ENCODE measurements around the gene MYBPH. TPM values are rescaled to one million over a fixed set of nuclear protein-coding genes. Genes with fewer than 3 reads are reported as not detected.

The MYBPH gene
- total and polyA plus RNA-seq, 2 donors (not counting 1 experiment from before 2014, with no cell fraction given): not detected

DNA sequence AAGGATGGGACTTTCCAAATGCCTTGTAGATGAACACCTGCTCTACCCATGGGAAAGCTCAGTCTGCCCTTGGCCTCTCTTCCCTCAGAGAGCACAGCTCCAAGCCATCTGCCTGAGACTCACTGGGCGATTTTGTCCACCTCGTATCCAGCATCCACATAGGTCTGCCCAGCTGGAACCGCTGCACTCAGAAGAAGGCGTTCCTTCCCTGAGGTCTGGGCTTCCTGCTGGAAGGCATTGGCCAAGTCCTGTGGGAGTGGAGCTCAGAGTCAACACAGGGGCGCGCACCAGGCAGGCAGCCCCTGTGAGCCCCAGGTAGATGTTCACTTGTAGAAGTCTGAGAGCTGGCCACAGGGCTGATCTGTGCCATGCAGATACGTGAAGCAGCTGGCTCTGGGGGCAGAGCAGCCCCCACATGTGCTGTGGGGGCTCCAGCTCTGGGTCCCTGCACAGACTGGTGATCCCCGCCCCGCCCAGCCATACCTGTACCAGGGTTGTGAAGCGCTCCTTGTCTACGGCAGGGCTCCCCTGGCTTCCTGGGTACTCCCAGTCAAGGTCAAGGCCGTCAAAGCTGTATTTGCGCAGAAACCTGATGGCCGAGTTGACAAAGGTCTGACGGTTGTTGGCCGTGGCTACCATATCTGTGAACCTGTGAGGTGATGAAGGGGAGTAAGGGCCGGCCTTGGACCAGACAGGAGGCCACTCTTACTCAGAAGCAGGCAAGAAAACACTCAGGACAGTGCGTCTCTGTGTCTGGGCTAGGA is 47.6 kb upstream of the MYBPH start:
- Mint-ChIP-seq H3K27ac (no peak overlapping the region), H3K27me3 (peaks cover 11% of the 10 kb centered on the region), H3K4me3 (no peak overlapping the region), H3K4me1 (no peaks in the 10 kb centered on the region), H3K9me3 (ENCODE audit: insufficient read depth) (no peaks in the 10 kb centered on the region)
- H3K79me2 ChIP-seq (ENCODE audit: control insufficient read depth, insufficient read depth, low read length): no peaks in the 10 kb centered on the region
- no peaks in the 10 kb centered on the region for H3K9me3 ChIP-seq (ENCODE audit: control extremely low read depth in 1 of 3, control insufficient read depth in 2 of 3, insufficient read depth in 1 of 3, low read length in 2 of 3)
- H3K4me3 ChIP-seq (ENCODE audit: control extremely low read depth in 1 of 5, extremely low read depth in 1 of 5, insufficient read depth in 1 of 5, low read depth in 2 of 5, low read length in 4 of 5): no peak overlapping the region
- H2AFZ ChIP-seq (ENCODE audit: insufficient read depth, low read depth, low read length, poor library complexity, severe bottlenecking): no peak overlapping the region
- WGBS (ENCODE audit: insufficient coverage): 89% methylated on average over 18 of the region's 18 CpGs
- TF ChIP-seq EZH2 (IDR thresholded peaks at IDR 0.05; ENCODE audit: borderline replicate concordance, insufficient read depth, low read depth, low read length, poor library complexity, severe bottlenecking): no peak
- TF ChIP-seq, protein P1, sequence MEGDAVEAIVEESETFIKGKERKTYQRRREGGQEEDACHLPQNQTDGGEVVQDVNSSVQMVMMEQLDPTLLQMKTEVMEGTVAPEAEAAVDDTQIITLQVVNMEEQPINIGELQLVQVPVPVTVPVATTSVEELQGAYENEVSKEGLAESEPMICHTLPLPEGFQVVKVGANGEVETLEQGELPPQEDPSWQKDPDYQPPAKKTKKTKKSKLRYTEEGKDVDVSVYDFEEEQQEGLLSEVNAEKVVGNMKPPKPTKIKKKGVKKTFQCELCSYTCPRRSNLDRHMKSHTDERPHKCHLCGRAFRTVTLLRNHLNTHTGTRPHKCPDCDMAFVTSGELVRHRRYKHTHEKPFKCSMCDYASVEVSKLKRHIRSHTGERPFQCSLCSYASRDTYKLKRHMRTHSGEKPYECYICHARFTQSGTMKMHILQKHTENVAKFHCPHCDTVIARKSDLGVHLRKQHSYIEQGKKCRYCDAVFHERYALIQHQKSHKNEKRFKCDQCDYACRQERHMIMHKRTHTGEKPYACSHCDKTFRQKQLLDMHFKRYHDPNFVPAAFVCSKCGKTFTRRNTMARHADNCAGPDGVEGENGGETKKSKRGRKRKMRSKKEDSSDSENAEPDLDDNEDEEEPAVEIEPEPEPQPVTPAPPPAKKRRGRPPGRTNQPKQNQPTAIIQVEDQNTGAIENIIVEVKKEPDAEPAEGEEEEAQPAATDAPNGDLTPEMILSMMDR (IDR thresholded peaks at IDR 0.05): no peak
- DNase-seq (no peak), ATAC-seq (ENCODE audit: low read depth) (no peak)
- ChIA-PET POLR2A (no interaction called here), CTCF (interaction anchor here (1.2 kb wide), 1 partner anchor 9 kb away, joined by 3 read pairs; no protein-coding TSS in a partner anchor)
- no peaks in the 10 kb centered on the region for H3K4me1 ChIP-seq (ENCODE audit: control insufficient read depth in 2 of 2, insufficient read depth in 2 of 2, low read length in 2 of 2)
- H3K27ac ChIP-seq (ENCODE audit: low read length in 2 of 2): no peak overlapping the region
- H3K27me3 ChIP-seq (replicated peaks in 1 of 4; ENCODE audit: control extremely low read depth in 1 of 4, control insufficient read depth in 3 of 4, insufficient read depth in 4 of 4, low read length in 3 of 4): peaks cover 0 to 4% (median 0%) of the 10 kb centered on the region in 4 experiments
- no peaks in the 10 kb centered on the region for H4K20me1 ChIP-seq (ENCODE audit: control insufficient read depth, insufficient read depth, low read length, poor library complexity, severe bottlenecking)
- intact Hi-C loops (cut with micrococcal nuclease): no loop called here
- no peaks in the 10 kb centered on the region for H3K36me3 ChIP-seq (replicated peaks in 1 of 2; ENCODE audit: control extremely low read depth in 1 of 2, control insufficient read depth in 1 of 2, extremely low read depth in 1 of 2, insufficient read depth in 2 of 2, low read length in 1 of 2)
- H3K9ac ChIP-seq (ENCODE audit: low read length): no peak overlapping the region
- no peak overlapping the region for H3K4me2 ChIP-seq (replicated peaks; ENCODE audit: low read depth, low read length, poor library complexity, severe bottlenecking)

DNA sequence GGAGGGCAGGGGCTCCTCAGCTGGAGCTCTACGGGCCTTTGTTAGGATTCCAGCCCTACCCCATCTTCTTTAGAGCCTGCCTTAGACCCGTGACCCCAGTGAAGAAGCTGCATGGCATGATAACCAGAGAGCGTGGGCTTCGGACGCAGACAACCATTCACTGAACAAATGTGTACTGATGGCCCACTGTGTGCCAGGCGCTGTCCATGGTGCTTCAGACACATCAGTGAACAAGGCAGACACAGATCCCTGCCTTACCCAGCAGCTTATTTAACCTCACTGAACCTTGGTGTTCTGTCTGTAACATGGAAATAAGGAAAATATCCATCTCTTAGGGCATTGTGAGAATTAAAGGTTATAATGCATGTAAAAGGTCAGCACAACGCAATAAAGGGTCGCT is 44.3 kb upstream of the MYBPH start:
- H3K4me2 ChIP-seq (replicated peaks; ENCODE audit: low read depth, low read length, poor library complexity, severe bottlenecking): no peak overlapping the region
- no peak overlapping the region for H3K27ac ChIP-seq (ENCODE audit: low read length in 2 of 2)
- Mint-ChIP-seq H3K27ac (no peak overlapping the region), H3K4me3 (no peak overlapping the region), H3K27me3 (peaks cover 9% of the 10 kb centered on the region), H3K4me1 (no peaks in the 10 kb centered on the region), H3K9me3 (ENCODE audit: insufficient read depth) (no peaks in the 10 kb centered on the region)
- H2AFZ ChIP-seq (ENCODE audit: insufficient read depth, low read depth, low read length, poor library complexity, severe bottlenecking): no peak overlapping the region
- WGBS (ENCODE audit: insufficient coverage): 90% methylated on average over 5 of the region's 8 CpGs
- H3K9me3 ChIP-seq (ENCODE audit: control extremely low read depth in 1 of 3, control insufficient read depth in 2 of 3, insufficient read depth in 1 of 3, low read length in 2 of 3): no peaks in the 10 kb centered on the region
- H3K4me3 ChIP-seq (ENCODE audit: control extremely low read depth in 1 of 5, extremely low read depth in 1 of 5, insufficient read depth in 1 of 5, low read depth in 2 of 5, low read length in 4 of 5): no peak overlapping the region
- intact Hi-C loops (cut with micrococcal nuclease): loop anchor here (5.0 kb wide), 1 partner anchor 103 kb away; no protein-coding TSS in a partner anchor
- no peaks in the 10 kb centered on the region for H4K20me1 ChIP-seq (ENCODE audit: control insufficient read depth, insufficient read depth, low read length, poor library complexity, severe bottlenecking)
- ChIA-PET POLR2A (no interaction called here), CTCF (interaction anchor here (9.5 kb wide), 1 partner anchor 179 kb away, joined by 135 read pairs; no protein-coding TSS in a partner anchor)
- TF ChIP-seq EZH2 (IDR thresholded peaks at IDR 0.05; ENCODE audit: borderline replicate concordance, insufficient read depth, low read depth, low read length, poor library complexity, severe bottlenecking): no peak
- TF ChIP-seq, protein P1 (IDR thresholded peaks at IDR 0.05): no peak
- no peak for DNase-seq
- H3K9ac ChIP-seq (ENCODE audit: low read length): no peak overlapping the region
- H3K27me3 ChIP-seq (replicated peaks in 1 of 4; ENCODE audit: control extremely low read depth in 1 of 4, control insufficient read depth in 3 of 4, insufficient read depth in 4 of 4, low read length in 3 of 4): peaks cover 0 to 22% (median 0%) of the 10 kb centered on the region in 4 experiments
- H3K4me1 ChIP-seq (ENCODE audit: control insufficient read depth in 2 of 2, insufficient read depth in 2 of 2, low read length in 2 of 2): no peaks in the 10 kb centered on the region
- ATAC-seq (ENCODE audit: low read depth): no peak
- H3K36me3 ChIP-seq (replicated peaks in 1 of 2; ENCODE audit: control extremely low read depth in 1 of 2, control insufficient read depth in 1 of 2, extremely low read depth in 1 of 2, insufficient read depth in 2 of 2, low read length in 1 of 2): no peaks in the 10 kb centered on the region
- no peaks in the 10 kb centered on the region for H3K79me2 ChIP-seq (ENCODE audit: control insufficient read depth, insufficient read depth, low read length)

All from B cell (primary cell).